ENCODE results near the gene TNFRSF6B.

- TF ChIP-seq POLR2A (IDR thresholded peaks at IDR 0.05): no peak
- TF ChIP-seq CTCF (IDR thresholded peaks at IDR 0.05 in 8 of 11, conservative IDR thresholded peaks at IDR 0.05 in 3 of 11): no peak
- TF ChIP-seq POLR2AphosphoS5 (IDR thresholded peaks at IDR 0.05): no peak
These were observed 9.0 kb downstream of the TNFRSF6B start for GRCh38 chr20:63705232-63706026.
